Lower leg skin (tissue), 3 donors: Measurements from ENCODE around the gene C4BPB.

Source experiments
- CTCF ChIP-seq, 3 donors: fragments of 450-650 bp; IDR thresholded peaks; one replicate each; pipeline ENCODE4 v1.5.1; 2016; ENCODE audit warnings: antibody characterized with exemption in 3 of 3, mild to moderate bottlenecking in 3 of 3, moderate library complexity in 2 of 3
- POLR2A ChIP-seq, 2 donors: fragments of 450-650 bp; IDR thresholded peaks; one replicate each; pipeline ENCODE4 v1.6.1; 2016 to 2017; ENCODE audit warnings: antibody characterized with exemption in 2 of 2, mild to moderate bottlenecking in 1 of 2, moderate library complexity in 1 of 2

GRCh38 chr1:207056673-207057072, 32.0 kb upstream of the C4BPB start:
- TF ChIP-seq CTCF (IDR thresholded peaks at IDR 0.05), result no peak
- no peak for TF ChIP-seq POLR2A (IDR thresholded peaks at IDR 0.05)
